RPMI7951 (cell line): ENCODE data around the gene COPZ1. TPM values are rescaled to one million over a fixed set of nuclear protein-coding genes. Genes with fewer than 3 reads are reported as not detected.
"Not testable (repeated sequence)": the region's sequence is repeated elsewhere in the genome, so short reads cannot be mapped to it uniquely, and the experiment has no call there.

ENCODE experiments used
- DNase-seq: peaks from one replicate; pipeline ENCODE4 v3.0.0-alpha.2; 2012; ENCODE audit warnings: low read depth
- total RNA-seq: library from RNA; depleted of rRNA; stranded (reverse); fragments of >200 nt; shearing (Covaris generic); gene quantifications from 2 replicates; pipeline ENCODE4 v1.2.3, GENCODE V29; 2014

The COPZ1 gene
- total RNA-seq, 1 experiment from 2014 or later: 171 TPM

- no peak for DNase-seq
Observed at GRCh38 chr12:54294152-54294952, 30.6 kb upstream of the COPZ1 start.

- DNase-seq: no peak
Observed at GRCh38 chr12:54294953-54295566, 29.9 kb upstream of the COPZ1 start.

DNA sequence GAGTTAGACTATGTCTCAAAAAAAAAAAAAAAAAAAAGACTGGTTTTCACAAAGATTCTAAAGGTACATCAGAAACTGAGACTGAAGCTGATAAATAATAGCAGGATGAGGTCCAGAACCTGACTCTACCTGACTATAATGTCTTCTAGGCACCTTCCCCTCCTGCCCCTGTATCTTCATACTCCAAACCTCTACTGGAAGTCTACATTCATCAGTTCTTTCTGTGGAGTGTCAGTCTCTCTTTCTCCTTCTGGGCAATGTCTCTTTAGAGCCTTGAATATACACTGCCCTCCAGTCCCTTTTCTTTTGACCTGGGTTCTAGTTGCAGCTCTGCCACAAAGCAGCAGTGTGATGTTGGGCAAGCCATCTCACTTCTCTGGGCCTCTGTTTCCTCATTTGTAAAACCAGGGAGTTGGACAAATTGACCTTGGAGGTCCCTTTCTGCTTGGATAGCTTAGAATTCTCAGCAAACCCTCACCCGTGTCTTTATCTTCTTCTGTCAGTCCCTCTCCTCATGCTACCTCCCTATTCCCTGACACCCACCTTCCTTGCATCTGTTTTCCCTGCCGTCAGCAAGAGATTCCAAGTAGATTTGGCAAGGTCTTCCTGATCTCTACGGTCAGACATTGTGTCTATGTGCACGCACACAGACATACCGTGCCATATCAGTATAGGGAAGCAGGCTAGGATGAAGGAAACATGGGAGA, 28.4 kb upstream of the COPZ1 start:
- no peak for DNase-seq

- no peak for DNase-seq
Observed at GRCh38 chr12:54298904-54299303, 26.0 kb upstream of the COPZ1 start.

- peak; percentile 57 for DNase-seq
Observed at GRCh38 chr12:54299515-54300224, 25.3 kb upstream of the COPZ1 start.

DNA sequence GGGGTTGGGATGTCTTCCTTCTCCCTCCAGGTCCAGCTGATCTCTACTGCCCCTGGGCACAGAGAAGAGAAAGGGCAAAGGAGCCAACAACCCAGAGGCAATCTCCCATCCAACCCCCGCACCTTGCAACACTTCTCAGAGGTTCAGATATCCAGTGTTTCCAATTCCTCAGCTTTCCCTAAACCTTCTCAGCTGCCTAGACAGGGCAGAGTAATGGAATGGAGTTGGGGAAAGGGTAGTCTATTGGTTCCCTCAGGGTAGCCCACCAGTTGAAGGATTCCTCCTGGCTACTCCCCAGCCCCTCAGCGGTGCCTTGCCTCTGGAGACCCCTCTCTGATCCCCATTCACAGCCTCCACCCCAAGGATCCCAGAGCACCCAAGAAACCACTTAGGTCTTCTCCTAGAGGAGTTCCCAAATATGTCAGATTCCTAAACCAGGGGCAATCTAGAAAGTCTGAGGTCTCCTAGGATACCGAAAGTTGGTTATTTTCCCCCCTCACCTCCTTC, 24.7 kb upstream of the COPZ1 start:
- DNase-seq: no peak

GRCh38 chr12:54300732-54301427, 24.1 kb upstream of the COPZ1 start, which contains the start of gene NFE2:
Gene NFE2 (minus strand): TSS chr12:54301015. CDS start chr12:54295248, 5,767 bp downstream.
- peak; percentile 79 for DNase-seq

DNA sequence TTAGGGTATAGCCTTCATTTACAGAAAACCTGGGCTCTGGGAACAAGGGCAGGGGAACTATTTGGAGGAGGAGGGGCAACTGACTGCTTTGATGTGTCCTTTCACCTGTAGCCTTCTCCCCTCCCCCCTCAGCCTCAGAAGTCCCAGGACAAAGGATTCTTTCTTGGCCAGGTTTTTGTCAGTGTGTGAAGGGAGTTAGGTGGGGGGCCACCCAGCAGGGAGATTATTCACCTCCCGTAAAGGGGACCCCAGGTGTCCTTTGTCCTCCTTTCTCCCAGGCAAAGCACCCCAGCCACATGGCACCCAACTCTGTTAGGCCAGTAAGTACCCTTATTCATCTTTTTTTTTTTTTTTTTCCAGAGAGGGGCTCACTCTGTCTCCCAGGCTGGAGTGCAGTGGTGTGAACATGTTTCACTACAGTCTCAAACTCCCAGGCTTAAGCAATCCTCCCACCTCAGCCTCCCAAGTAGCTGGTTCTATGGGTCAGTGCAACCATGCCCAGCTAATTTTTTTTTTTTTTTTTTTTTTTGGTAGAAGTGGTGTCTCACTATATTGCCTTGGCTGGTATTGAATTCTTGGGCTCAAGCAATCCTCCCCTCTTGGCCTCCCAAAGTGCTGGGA, 23.4 kb upstream of the COPZ1 start:
- no peak for DNase-seq

GRCh38 chr12:54303640-54304039, 21.3 kb upstream of the COPZ1 start:
- no peak for DNase-seq

GRCh38 chr12:54304187-54304810, 20.6 kb upstream of the COPZ1 start:
- DNase-seq: peak; percentile 44

DNA sequence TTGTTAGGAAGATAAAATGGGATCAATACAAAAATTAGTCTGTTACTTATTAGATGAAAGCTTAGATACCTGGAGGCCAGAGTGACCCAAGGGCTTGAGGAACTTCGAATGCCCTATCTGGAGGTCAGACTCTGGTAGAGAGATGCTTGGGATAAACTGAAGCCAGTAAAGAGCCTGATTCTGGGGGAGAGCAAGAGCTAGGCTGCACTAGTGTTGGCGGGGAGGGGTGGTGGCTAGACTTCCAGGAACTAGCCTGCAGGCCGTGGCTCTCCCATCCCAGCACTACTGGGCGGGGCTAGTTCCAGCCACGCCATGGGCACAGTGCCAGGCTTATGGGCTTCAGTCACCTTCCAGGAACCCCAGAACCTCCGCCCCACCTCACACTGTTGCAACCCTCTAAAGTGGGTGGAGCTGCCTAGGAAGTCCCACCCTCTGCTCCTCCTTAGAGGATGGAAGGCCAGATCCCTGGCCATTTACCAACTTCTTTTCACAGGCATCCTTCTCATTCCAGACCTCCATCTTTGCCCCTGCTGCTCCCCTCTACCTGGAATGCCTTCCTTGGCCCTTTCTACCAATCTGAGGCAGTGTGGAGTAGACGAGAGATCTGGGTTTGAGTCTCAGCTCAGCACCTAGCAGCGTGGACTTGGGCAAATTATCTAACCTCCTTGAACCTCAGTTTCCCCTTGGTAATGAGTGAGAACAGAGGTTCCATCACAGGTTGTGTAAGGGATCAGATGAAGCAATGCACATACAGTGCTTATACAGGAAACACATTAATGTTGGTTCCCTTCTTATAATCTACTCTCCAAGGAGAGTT, 17.8 kb upstream of the COPZ1 start:
- DNase-seq: peak; percentile 75

DNA sequence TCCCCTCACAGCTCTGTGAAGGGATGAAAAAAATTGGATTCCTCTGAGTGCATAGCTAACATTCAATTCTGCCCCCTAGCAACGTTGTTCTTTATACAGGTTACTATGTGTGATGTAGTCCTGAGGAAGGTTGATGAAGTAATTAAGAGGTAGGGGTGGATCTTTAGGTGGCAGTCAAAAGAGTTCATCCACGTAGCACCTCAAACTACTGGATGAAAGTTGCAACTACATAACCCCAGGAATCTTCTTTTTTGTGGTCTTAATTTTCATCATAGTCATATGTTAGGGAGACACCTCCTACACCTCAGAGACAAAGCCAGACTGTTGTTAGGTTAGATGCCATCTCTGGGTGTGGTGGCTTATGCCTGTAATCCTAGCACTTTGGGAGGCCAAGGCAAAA, 13.9 kb upstream of the COPZ1 start:
- no peak for DNase-seq

- not testable (repeated sequence) for DNase-seq
Observed at GRCh38 chr12:54312309-54312708, 12.6 kb upstream of the COPZ1 start.

GRCh38 chr12:54321363-54321762, 3.6 kb upstream of the COPZ1 start:
- DNase-seq: no peak

DNA sequence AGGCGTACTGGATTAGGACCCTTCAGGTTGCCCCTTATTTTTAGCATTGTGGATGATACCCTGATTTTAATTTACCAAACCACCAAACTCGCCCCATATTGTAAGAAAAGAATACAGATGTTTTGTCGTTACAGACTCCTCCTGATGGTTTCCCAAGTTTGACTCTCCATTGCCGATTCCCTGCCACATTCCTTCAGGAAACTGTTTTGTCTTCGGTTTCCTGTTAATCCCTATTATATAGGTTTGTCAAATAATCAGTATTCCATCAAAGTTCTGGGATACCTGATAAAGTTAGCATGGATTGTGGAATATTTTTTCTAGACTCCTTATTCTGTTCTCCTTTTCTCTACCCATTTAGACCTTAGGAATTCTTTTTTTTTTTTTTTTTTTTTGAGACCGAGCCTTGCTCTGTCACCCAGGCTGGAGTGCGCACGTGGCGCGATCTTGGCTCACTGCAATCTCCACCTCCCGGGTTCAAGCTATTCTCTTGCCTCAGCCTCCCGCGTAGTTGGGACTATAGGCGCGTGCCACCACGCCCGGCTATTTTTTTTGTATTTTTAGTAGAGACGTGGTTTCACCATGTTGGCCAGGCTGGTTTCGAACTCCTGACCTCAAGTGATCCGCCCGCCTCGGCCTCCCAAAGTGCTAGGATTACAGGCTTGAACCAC, 645 bp downstream of the COPZ1 start:
- not testable (repeated sequence) for DNase-seq

- DNase-seq: no peak
Observed at GRCh38 chr12:54328595-54329337, 3.8 kb downstream of the COPZ1 start.

GRCh38 chr12:54329759-54330158, 4.8 kb downstream of the COPZ1 start:
- DNase-seq: no peak

DNA sequence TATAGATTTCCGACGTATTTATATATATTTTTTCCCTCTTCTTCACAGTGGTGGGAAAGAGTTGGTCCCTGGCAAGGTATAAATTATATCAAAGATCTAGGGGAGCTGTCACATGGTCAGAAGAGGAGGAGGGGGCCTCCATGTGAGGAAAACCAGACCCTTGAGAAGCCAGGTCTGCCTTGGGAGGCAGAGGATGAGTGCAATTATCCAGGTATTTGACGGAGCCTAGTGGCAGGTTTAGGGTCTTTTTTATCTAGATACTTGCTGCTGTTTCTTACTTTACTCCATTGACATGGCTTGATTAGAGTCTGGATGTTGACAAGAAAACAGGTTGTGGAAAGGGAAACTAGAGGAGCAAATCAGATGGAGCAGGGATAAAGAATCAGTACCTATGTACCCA, 5.5 kb downstream of the COPZ1 start:
- DNase-seq: no peak
